Muscle layer of colon (tissue), 2 donors: ENCODE measurements around the gene FAF1.
"Not testable (repeated sequence)": the region's sequence is repeated elsewhere in the genome, so short reads cannot be mapped to it uniquely, and the experiment has no call there.

ENCODE experiments used
- H3K27ac ChIP-seq: one replicate; pipeline ENCODE4 v1.7.0; 2013; ENCODE audit warnings: low read depth, mild to moderate bottlenecking, low read length, moderate library complexity
- H3K27me3 ChIP-seq, 2 donors: one replicate each; pipeline ENCODE4 v1.7.0; 2013; ENCODE audit warnings: low read length in 2 of 2, mild to moderate bottlenecking in 2 of 2; ENCODE audit not compliant: insufficient read depth in 2 of 2, control insufficient read depth in 1 of 2
- H3K36me3 ChIP-seq: one replicate; pipeline ENCODE4 v1.7.0; 2013; ENCODE audit warnings: mild to moderate bottlenecking, low read length; ENCODE audit not compliant: insufficient read depth
- H3K4me1 ChIP-seq: one replicate; pipeline ENCODE4 v1.7.0; 2013; ENCODE audit warnings: mild to moderate bottlenecking, low read length; ENCODE audit not compliant: insufficient read depth
- H3K4me3 ChIP-seq, 2 donors: one replicate each; pipeline ENCODE4 v1.7.0; 2013; ENCODE audit warnings: low read length in 2 of 2, low read depth in 1 of 2, mild to moderate bottlenecking in 1 of 2, moderate library complexity in 1 of 2
- H3K9ac ChIP-seq: one replicate; pipeline ENCODE4 v1.7.0; 2013; ENCODE audit warnings: low read length
- H3K9me3 ChIP-seq: one replicate; pipeline ENCODE4 v1.7.0; 2013; ENCODE audit warnings: mild to moderate bottlenecking, low read length
- donor health status: abdominal sarcoma.
- donor health status: Adenocarcinoma of cecum.

FAF1 gene

GRCh38 chr1:50568782-50569181 is 391.3 kb downstream of the FAF1 start:
- H3K4me1 ChIP-seq, result no peaks in the 10 kb centered on the region
- no peaks in the 10 kb centered on the region for H3K36me3 ChIP-seq
- no peak overlapping the region for H3K9ac ChIP-seq
- H3K9me3 ChIP-seq, result no peaks in the 10 kb centered on the region
- H3K4me3 ChIP-seq, result no peak overlapping the region
- H3K27ac ChIP-seq, result no peak overlapping the region
- H3K27me3 ChIP-seq, result no peaks in the 10 kb centered on the region

DNA sequence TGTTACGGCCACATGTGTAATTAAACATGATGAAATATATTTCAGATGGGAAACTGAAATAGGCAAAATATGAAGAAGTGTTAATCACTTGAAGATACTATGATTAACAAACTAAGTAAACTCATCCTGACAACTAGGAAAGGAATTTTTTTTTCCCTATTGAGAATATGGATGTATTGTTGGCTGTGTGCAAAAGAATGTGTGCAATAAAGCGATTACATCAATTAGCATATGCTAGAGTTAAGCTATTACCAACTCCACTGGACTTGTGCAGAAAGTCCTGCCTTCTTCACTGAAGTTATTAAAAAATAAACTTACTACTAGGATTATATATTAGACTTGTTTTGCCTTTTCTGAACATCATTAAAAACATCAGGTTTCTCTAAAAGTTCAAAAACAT is 393.7 kb downstream of the FAF1 start:
- no peaks in the 10 kb centered on the region for H3K9me3 ChIP-seq
- no peaks in the 10 kb centered on the region for H3K36me3 ChIP-seq
- no peak overlapping the region for H3K9ac ChIP-seq
- no peak overlapping the region for H3K27ac ChIP-seq
- H3K27me3 ChIP-seq, result no peaks in the 10 kb centered on the region
- H3K4me1 ChIP-seq, result no peaks in the 10 kb centered on the region
- no peak overlapping the region for H3K4me3 ChIP-seq

DNA sequence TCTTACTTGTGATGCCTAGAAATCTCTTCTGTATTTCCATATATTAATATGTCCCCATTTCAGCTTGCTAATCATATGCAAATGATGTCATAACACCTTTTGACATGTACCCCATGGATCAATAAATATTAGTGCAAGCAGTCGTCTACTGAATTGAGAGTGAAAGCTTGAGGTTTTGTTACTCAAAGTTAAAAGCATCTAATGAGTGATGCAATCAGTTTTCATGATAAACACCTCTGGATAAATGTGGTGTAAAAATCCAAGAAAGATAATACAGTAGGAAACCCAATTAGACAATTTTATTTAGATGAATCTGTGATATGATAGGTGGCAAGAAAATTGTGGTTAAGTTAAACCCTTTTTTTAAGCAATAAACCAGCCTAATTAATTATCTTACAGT is 395.6 kb downstream of the FAF1 start:
- H3K9ac ChIP-seq, result no peak overlapping the region
- H3K9me3 ChIP-seq, result no peaks in the 10 kb centered on the region
- no peaks in the 10 kb centered on the region for H3K36me3 ChIP-seq
- no peaks in the 10 kb centered on the region for H3K27me3 ChIP-seq
- no peak overlapping the region for H3K4me3 ChIP-seq
- no peak overlapping the region for H3K27ac ChIP-seq
- no peaks in the 10 kb centered on the region for H3K4me1 ChIP-seq

DNA sequence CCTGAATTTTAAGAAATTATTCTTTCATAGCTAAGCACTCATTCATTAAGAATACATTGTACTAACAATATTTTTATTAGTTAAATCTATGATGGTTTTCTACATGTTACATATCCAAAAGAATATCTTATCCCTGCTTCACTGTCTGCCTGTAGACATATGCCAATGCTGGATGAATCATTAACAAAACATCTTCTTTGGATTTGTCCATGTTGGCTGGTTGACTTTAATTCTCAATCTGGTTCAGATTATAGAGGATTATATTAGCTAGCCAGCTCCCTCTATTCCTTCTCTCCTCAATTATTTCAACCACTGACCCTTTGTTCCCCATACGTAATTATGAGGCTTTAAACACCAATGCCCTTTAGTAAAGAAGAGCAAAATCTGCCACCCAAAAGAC is 398.0 kb downstream of the FAF1 start:
- Histone ChIP-seq H3K9ac (no peak overlapping the region), H3K4me1 (no peaks in the 10 kb centered on the region), H3K9me3 (no peaks in the 10 kb centered on the region), H3K27ac (no peak overlapping the region), H3K36me3 (no peaks in the 10 kb centered on the region), H3K27me3 (no peaks in the 10 kb centered on the region), H3K4me3 (no peak overlapping the region)

- Histone ChIP-seq H3K4me3 (no peak overlapping the region), H3K36me3 (no peaks in the 10 kb centered on the region), H3K9me3 (no peaks in the 10 kb centered on the region), H3K9ac (no peak overlapping the region), H3K4me1 (no peaks in the 10 kb centered on the region), H3K27me3 (no peaks in the 10 kb centered on the region), H3K27ac (no peak overlapping the region)
These were observed 400.6 kb downstream of the FAF1 start for GRCh38 chr1:50559421-50559820.

- H3K27me3 ChIP-seq, result no peaks in the 10 kb centered on the region
- H3K27ac ChIP-seq, result no peak overlapping the region
- H3K9ac ChIP-seq, result no peak overlapping the region
- no peaks in the 10 kb centered on the region for H3K36me3 ChIP-seq
- H3K4me3 ChIP-seq, result no peak overlapping the region
- H3K9me3 ChIP-seq, result no peaks in the 10 kb centered on the region
- no peaks in the 10 kb centered on the region for H3K4me1 ChIP-seq
These were observed 406.1 kb downstream of the FAF1 start for GRCh38 chr1:50553921-50554320.

DNA sequence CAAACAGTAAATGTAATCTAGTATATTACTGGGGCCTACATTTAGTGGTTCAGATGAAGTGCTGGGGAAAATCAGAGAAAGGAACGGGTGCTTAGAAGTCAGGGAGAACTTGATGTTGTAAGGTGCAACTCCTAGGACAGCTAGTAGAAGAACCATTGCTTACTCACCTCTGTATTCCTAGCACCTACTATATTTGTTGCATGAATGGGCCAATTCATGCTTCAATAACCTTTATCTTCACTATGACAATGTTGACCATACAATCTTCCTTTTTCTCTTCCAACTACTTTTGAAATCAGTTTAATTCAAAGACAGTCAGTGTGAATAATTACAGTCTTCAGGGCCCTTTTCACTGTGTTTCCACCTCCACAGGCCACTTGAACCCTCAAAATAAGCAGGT is 411.8 kb downstream of the FAF1 start:
- H3K4me1 ChIP-seq, result no peaks in the 10 kb centered on the region
- no peaks in the 10 kb centered on the region for H3K9me3 ChIP-seq
- H3K4me3 ChIP-seq, result no peak overlapping the region
- H3K27me3 ChIP-seq, result no peaks in the 10 kb centered on the region
- H3K27ac ChIP-seq, result no peak overlapping the region
- H3K9ac ChIP-seq, result no peak overlapping the region
- no peaks in the 10 kb centered on the region for H3K36me3 ChIP-seq

- Histone ChIP-seq H3K4me3 (no peak overlapping the region), H3K9ac (no peak overlapping the region), H3K4me1 (no peaks in the 10 kb centered on the region), H3K27me3 (no peaks in the 10 kb centered on the region), H3K36me3 (no peaks in the 10 kb centered on the region), H3K9me3 (no peaks in the 10 kb centered on the region), H3K27ac (no peak overlapping the region)
These were observed 417.7 kb downstream of the FAF1 start for GRCh38 chr1:50542362-50542761.

- Histone ChIP-seq H3K4me3 (no peak overlapping the region), H3K36me3 (no peaks in the 10 kb centered on the region), H3K9ac (no peak overlapping the region), H3K27me3 (no peaks in the 10 kb centered on the region), H3K4me1 (no peaks in the 10 kb centered on the region), H3K27ac (no peak overlapping the region), H3K9me3 (no peaks in the 10 kb centered on the region)
These were observed 421.6 kb downstream of the FAF1 start for GRCh38 chr1:50538476-50538875.

GRCh38 chr1:50531601-50532000 is 428.5 kb downstream of the FAF1 start:
- no peak overlapping the region for H3K9ac ChIP-seq
- H3K27me3 ChIP-seq, result no peaks in the 10 kb centered on the region
- no peaks in the 10 kb centered on the region for H3K9me3 ChIP-seq
- H3K27ac ChIP-seq, result no peak overlapping the region
- H3K4me3 ChIP-seq, result no peak overlapping the region
- peaks cover 4% of the 10 kb centered on the region for H3K36me3 ChIP-seq
- no peaks in the 10 kb centered on the region for H3K4me1 ChIP-seq

- Histone ChIP-seq H3K4me1 (no peaks in the 10 kb centered on the region), H3K36me3 (peaks cover 4% of the 10 kb centered on the region), H3K4me3 (no peak overlapping the region), H3K9ac (no peak overlapping the region), H3K9me3 (no peaks in the 10 kb centered on the region), H3K27ac (no peak overlapping the region), H3K27me3 (no peaks in the 10 kb centered on the region)
These were observed 429.0 kb downstream of the FAF1 start for GRCh38 chr1:50531027-50531426.

DNA sequence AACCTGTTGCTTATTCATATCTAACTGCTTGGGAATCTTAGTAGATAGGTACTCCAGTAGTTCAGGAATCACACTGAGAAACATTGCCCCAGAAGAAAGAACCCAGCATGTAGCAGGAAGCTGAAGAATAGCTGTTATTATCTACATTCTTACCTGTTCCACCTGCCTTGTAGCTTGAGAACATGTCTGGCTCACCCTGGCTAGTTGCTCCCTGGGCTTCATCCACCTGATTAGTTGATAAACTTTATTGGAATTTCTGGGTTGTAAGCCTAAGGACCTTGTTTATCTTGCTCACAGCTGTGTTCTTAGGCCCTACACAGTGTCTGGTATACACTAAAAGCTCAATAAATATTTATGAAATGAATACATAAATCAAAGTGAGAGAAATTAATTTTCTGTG is 430.6 kb downstream of the FAF1 start:
- no peaks in the 10 kb centered on the region for H3K9me3 ChIP-seq
- no peaks in the 10 kb centered on the region for H3K27me3 ChIP-seq
- no peak overlapping the region for H3K4me3 ChIP-seq
- H3K4me1 ChIP-seq, result no peaks in the 10 kb centered on the region
- H3K9ac ChIP-seq, result no peak overlapping the region
- peaks cover 4% of the 10 kb centered on the region for H3K36me3 ChIP-seq
- no peak overlapping the region for H3K27ac ChIP-seq

DNA sequence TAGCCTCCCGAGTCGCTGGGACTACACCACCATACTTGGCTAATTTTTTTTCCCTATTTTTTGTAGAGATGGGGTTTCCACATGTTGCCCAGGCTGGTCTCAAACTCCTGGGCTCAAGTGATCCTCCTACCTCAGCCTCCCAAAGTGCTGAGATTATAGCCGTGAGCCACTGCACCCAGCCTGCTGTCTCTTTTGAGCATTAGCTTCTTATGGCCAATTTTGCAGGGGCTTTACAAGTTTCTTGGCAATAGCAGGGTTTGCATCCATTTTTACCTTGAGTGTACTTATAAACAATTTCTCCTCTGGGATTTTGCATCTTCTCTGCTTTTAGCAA is 432.1 kb downstream of the FAF1 start:
- not testable (repeated sequence) for H3K9me3 ChIP-seq, H3K27ac ChIP-seq, H3K27me3 ChIP-seq, H3K4me1 ChIP-seq, H3K36me3 ChIP-seq, H3K4me3 ChIP-seq, H3K9ac ChIP-seq
